Medulla oblongata (tissue), 1 donor: ENCODE results near the gene EVL.

Experiments used
- DNase-seq: peaks from one replicate; pipeline ENCODE4 v3.0.0-alpha.2; 2015; ENCODE audit errors: extremely low spot score

The EVL gene

DNA sequence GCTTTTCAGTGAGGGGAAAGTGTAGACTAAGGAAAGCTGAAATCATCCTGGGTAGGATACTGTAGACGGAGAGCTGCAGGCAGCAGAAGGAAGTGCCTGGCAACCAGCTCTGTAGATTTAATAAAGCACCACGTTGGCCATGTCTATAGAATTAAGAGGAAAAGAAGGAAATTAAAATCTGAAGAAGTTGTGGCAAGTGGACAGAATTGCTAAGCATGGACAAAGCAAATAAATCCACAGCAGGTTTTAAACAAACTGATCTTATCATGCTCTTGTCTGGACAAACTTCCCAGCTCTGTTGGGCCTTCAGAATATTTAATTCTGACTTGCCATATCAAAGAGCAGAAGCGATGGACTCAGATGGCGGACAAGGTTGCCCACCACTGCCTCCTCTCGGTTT is 27.2 kb upstream of the EVL start:
- no peak for DNase-seq

DNA sequence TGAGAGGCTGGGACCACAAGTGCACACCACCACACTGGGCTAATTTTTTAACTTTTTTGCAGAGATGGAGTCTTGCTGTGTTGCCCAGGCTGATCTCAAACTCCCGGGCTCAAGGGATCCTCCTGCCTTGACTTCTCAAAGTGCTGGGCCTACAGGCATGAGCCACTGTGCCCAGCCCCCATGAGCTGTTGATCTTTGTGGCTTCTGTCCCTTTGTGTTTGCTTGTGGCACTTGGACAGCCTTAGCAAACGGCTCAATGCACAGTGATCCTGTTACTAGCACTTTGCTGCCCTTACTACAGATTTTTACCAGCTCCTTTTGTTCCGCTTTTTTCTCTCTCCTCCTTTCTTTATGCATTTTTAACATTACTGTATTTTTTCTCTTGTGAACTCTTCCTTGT is 25.3 kb upstream of the EVL start:
- DNase-seq, result no peak

- no peak for DNase-seq
These were observed 24.0 kb upstream of the EVL start for GRCh38 chr14:100041271-100041670.

- DNase-seq, result no peak
These were observed 22.9 kb upstream of the EVL start for GRCh38 chr14:100042286-100042685.

DNA sequence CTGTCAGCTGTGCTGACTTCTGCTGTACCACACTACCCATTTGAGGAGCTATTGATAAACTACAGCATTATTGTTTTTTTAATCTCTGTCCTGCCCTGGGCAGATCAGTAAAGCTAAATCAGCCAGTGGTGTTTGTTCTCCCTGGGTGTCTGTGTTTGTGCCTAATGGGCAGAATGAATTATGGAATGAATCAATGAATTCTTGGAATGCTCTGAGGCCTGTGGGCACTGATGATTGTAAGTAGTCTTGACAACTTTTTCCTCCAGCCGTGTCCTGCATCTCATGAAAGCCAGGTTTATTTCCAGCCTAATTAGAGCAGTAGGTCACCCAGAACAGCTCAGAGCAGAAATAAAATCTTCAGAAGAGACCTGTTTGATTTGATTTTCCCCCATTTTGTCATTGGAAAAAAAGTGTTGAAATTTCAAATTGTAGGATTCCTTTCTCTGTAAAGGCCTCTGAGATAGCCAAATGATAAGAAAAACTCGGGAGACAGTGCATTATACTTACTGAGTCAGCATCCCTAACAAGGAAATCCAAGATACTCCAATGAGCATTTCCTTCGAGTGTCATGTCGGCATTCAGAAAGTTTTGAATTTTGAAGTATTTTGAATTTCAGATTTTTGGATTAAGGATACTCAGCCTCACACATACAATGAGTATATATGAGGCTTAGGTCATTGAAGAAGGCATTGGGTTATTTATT is 19.4 kb upstream of the EVL start:
- DNase-seq, result no peak

GRCh38 chr14:100047600-100047999 is 17.6 kb upstream of the EVL start:
- DNase-seq, result no peak

DNA sequence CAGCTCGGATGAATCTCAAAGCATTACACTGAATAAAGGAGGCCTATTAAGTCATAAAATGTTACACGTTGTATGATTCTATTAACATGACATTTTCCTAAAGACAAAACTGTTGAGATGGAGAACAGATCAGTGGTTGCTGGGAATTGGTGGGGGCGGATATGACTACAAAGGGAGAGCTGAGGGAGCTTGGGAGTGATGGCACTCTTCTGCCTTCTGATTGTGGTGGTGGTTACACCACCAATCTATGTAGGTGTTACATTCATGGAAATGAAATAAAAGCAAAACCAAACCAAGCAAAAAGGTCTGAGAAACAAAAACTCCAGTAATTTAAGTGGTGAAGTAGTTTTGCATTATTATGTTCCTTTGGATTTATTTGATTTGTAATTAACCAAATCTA is 16.4 kb upstream of the EVL start:
- DNase-seq, result no peak

DNA sequence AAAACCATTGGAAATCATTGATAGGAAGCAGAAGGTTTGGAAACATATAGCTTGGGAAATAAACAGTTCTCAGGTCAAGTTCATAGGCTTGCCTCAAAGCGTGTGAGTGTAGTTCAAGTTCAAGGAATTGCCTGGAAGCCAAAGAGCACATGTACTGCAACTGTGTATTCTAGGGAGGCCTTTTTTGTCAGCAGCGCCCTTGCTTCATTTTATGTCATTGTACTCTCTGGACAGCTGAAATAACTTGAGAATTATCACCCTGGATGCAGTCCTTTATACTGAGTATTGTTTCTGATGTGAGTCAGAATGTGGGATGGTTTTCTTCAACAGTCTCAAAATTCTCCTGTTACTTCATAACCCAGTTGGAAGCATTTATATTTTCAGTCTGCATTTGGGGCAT is 16.0 kb upstream of the EVL start:
- DNase-seq, result no peak

GRCh38 chr14:100051103-100051502 is 14.1 kb upstream of the EVL start:
- DNase-seq, result no peak

DNA sequence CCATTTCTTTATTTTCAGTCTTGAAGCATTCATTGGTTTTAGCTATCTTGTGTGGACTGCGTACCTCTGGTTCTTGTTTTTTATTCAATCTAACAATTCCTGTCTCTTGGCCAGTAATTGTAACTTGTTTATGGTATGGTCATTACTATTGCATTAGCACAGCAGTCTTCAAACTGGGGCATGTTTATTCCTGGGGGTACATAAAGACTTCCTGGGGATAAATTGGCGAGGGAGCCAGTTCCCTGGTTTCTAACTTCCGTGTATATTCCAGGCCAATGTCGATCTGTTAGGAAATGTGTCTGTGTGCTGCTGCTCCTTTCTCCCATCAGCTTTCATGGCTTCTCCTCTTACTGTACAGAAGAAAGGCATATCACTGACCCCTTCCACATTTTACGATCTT is 13.7 kb upstream of the EVL start:
- no peak for DNase-seq

DNA sequence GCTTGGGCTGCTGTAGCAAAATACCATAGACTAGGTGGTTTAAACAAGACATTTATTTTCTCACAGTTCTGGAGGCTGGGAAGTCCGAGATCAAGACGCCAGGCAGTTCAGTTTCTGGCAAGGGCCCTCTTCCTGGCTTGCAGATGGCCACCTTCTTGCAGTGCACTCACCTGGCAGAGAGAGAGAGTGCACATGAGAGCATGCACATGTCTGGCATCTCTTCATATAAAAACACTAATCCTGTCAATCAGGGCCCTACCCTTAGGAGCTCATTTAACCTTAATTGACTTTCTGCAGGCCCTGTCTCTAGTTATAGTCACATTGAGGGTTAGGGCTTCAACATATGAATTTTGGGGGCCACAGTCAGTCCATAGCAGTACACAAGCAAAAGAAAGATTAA is 12.4 kb upstream of the EVL start:
- no peak for DNase-seq

- DNase-seq, result no peak
These were observed 10.7 kb upstream of the EVL start for GRCh38 chr14:100054316-100055075.

DNA sequence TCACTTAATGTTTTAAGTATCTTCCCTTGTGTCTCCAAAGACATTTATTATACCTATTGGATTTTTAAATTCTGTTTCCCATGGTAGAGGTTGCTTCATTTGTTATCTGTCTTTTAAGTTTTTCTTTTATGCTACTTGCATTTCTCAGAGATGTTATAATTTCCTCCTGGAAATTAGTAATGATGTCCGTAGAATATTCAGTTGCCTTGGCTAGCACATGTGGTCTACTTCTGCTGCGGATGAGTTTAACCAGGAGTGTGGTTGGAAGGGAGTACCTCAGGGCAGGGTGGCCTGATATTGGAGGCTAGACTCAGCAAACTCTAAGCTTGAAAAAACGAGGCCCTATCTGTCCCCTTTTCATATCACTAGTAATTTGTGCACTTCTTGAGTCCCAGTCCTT is 8.8 kb upstream of the EVL start:
- no peak for DNase-seq

- DNase-seq, result no peak
These were observed 8.0 kb upstream of the EVL start for GRCh38 chr14:100056964-100057795.

DNA sequence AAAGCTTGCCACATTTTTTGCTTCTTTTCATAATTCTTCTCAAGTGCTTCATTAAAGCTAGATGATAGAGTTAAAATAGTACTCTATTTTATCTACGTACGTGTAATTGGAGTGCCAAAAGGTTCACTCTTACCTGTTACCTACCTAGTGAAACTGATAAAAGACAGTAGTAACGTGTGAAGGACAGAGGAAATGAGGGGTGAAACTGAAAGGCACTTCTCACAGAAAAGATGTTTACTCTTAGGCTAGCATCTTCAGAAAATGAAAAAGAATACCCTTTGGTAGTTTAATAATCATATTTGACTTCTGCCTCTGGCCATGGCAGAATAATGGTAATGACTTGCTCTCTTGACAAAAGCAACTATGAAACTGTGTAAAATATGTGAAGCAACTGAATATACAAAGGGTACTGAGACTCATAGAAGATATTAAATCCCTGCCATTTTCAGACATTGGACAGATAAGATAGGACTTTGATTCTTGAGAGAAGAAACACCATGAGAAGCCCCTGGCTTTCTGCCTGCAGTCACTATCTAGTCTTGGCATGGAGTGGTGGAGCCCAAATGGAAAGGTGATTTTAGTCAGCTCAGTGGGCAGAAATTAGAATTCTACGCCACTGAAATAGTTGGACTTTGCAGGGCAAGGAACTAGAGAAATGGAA is 6.3 kb upstream of the EVL start:
- no peak for DNase-seq

DNA sequence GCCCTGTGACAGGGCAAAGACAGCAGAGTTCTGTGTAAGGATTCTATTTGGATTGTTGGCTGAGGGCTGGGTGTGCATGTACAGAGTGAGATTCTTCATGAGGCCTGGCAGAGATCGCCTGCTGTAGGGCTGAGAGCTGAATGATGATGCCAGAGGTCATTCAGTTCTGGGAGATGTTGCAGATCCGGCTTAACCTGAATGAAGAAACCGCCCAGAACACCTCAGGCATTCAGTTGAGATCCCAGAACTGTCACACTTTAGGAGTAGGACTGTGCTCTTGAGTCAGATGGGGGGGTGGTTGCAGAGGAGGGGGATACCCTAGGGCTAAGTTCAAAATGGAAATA is 5.8 kb upstream of the EVL start:
- no peak for DNase-seq

DNA sequence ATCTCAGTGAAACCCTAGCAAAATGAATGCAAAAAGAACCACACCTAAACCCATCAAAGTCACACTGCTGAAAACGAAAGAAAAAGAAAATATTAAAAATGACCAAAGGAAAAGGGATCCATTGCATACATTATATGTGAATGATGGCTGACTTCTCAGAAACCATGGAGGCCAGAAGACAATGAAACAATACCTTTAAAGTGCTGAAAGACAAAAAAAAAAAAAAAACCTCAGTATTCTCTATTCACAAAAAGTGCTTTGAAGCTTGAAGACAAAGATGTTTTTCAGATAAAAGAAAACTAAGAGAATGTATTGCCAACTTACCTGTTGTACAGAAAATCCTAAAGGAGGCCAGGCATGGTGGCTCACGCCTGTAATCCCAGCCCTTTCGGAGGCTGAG is 4.5 kb upstream of the EVL start:
- DNase-seq, result no peak

- DNase-seq, result no peak
These were observed 2.6 kb upstream of the EVL start for GRCh38 chr14:100062590-100062989.

GRCh38 chr14:100063314-100063941 is 1.8 kb upstream of the EVL start:
- no peak for DNase-seq

DNA sequence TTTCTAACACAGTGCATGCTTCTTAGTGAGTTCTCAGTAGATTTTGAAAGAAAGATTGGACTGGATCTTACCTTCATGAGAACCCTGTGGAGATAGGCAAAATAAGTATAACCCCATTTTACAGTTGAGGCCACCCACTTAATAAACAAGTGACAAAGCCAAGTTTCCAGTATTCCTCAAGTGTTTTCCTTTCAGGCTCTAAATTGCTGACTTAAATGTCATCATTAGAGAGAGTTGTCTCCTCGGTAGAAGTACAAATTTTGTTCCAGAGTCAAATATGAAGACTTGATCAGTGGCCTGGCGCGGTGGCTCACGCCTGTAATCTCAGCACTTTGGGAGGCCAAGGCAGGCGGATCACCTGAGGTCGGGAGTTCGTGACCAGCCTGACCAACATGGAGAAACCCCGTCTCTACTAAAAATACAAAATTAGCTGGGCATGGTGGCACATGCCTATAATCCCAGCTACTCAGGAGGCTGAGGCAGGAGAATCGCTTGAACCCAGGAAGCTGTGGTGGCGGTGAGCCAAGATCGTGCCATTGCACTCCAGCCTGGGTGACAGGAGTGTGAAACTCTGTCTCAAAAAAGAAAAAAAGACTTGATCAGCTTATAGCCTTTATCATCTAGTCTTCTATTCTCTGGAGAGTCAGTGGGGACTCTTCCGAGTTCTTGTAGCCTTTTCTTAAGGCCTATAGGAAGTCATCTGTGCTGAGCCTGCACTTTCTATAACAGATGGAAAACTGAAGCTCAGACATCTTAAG is 708 bp upstream of the EVL start:
- DNase-seq, result peak; percentile 50

GRCh38 chr14:100065942-100066574 is 836 bp downstream of the EVL start:
- peak; percentile 59 for DNase-seq
